ENCODE measurements around the gene CRACR2B.

Gene CRACR2B

GRCh38 chr11:855330-855674 is 27.6 kb downstream of the CRACR2B start:
- no peak for DNase-seq

GRCh38 chr11:855796-856195 is 28.1 kb downstream of the CRACR2B start:
- DNase-seq: no peak

GRCh38 chr11:856397-856796 is 28.7 kb downstream of the CRACR2B start:
- no peak for DNase-seq

GRCh38 chr11:858053-858761 is 30.5 kb downstream of the CRACR2B start:
- no peak for DNase-seq

- DNase-seq: no peak
Measured at GRCh38 chr11:858762-859339, 31.1 kb downstream of the CRACR2B start.

GRCh38 chr11:859394-860131 is 31.8 kb downstream of the CRACR2B start:
- no peak for DNase-seq

GRCh38 chr11:860234-861104 is 32.8 kb downstream of the CRACR2B start:
- DNase-seq: no peak

GRCh38 chr11:861105-861479 is 33.4 kb downstream of the CRACR2B start:
- no peak for DNase-seq

- no peak for DNase-seq
Measured at GRCh38 chr11:862081-862661, 34.5 kb downstream of the CRACR2B start.

GRCh38 chr11:862696-863022 is 34.9 kb downstream of the CRACR2B start:
- DNase-seq: no peak

- no peak for DNase-seq
Measured at GRCh38 chr11:863023-863909, 35.5 kb downstream of the CRACR2B start.

- DNase-seq: no peak
Measured at GRCh38 chr11:863910-864827, 36.5 kb downstream of the CRACR2B start.

- no peak for DNase-seq
Measured at GRCh38 chr11:864898-865297, 37.2 kb downstream of the CRACR2B start.

- no peak for DNase-seq
Measured at GRCh38 chr11:865462-866430, 38.0 kb downstream of the CRACR2B start.

GRCh38 chr11:866481-866880 is 38.8 kb downstream of the CRACR2B start:
- no peak for DNase-seq

GRCh38 chr11:867856-868358 is 40.2 kb downstream of the CRACR2B start:
- DNase-seq: no peak

GRCh38 chr11:868394-868793 is 40.7 kb downstream of the CRACR2B start:
- no peak for DNase-seq

GRCh38 chr11:868802-869201 is 41.1 kb downstream of the CRACR2B start:
- no peak for DNase-seq

GRCh38 chr11:869399-870126 is 41.8 kb downstream of the CRACR2B start:
- DNase-seq: no peak
